NOMO-1 treated with dmso at 0.1 percent for 144 hours (cell line): ENCODE measurements around the gene CDKN2A.

Source experiments
- DNase-seq: peaks from one replicate; lab custom pipeline; 2025; ENCODE audit not compliant: unreplicated experiment; lab: John Stamatoyannopoulos, UW

Gene CDKN2A

DNA sequence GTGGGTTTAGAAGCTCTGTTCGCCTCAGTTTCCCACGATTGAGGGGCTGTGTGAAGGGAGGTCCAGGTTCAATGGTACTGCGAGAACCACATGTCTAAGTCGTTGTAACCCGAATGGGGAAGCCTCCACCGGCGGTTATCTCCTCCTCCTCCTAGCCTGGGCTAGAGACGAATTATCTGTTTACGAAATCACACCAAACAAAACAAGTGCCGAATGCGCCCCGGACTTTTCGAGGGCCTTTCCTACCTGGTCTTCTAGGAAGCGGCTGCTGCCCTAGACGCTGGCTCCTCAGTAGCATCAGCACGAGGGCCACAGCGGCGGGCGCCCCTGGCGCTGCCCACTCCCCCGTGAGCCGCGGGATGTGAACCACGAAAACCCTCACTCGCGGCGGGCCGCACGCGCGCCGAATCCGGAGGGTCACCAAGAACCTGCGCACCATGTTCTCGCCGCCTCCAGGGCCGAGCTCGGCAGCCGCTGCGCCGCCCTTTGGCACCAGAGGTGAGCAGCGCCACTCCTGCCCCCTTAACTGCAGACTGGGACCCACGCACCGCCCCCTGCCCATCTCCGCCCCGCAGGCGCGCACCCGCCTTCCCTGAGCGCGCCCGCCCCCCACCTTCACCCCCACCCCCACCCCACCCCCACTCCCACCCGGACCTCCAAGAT is at the start of gene CDKN2A:
TSS of gene CDKN2A (minus strand) at position 500 of the 663 bp plus-strand sequence.
- DNase-seq: no peak

DNA sequence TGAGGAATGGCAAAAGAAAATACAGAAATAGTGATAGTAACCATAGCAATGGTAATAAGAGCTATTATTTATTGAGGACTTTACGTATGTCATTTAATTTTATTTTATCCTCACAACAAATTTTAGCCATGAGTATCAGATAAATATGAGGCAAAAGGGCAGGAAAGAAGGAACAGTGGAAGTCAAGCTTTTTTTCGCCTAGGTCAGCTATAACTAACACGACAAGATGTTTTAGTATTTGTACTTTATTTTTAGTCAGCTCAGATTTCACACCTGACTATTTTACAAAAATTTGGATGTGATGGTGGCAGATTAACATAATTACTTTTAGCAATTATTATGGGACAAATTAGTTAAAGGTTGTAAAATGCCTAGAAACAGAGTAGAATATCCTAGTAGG is 49.7 kb upstream of the CDKN2A start:
- DNase-seq: no peak

DNA sequence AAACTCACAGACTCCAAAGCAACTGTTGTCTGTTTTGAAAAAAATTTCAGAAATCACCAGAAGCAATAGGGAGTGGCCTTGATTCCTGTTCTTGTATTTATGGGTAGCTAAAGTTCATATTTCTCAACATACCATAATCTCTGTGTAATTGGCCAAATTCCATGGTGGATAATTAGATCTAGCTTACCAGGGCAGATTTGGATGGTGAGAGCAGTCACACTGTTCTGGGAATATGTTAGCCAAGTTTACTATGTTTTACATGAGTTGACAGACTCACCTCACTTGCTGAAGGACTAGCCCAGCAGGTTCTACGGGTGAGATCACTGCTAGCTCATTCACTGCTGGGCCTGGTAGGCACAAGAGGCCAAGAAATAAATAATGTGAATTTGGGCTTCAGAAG is 47.6 kb upstream of the CDKN2A start:
- no peak for DNase-seq

DNA sequence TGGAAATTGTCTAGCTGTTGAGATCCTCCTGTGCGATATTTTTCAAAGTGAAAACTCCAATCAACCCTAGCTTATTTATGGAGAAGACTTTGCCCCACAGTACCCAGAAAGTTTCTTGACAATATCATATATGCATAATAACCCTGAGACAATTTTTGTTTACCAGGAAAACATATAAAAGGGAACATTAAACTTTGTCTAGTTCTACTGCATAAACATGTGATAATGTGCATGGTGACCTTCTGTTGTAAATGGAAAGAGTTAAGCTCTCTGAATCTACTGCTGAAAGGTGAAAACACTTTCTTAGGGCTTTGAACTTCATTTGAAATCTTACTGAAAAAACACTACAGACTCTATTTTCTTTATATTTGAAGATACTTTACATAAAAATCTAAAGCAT is 47.2 kb upstream of the CDKN2A start:
- no peak for DNase-seq

DNA sequence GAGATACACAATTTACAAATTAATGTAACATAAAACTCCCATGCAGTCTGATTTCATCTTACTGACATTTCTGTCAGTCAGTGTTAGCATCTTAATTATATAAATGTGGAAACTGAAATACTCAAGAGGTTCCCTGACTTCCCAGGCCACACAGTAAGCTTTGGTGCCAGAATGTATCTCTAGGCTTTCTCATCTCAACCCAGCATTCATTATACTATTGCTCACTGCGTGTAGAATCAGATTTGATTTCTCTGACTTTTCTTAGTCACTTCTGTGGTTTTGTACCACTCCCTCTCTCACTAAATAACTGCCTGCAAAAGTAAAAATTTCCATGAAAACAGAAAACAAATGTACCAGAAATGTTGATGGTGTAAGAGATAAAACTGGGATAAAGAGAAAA is 46.6 kb upstream of the CDKN2A start:
- no peak for DNase-seq

DNA sequence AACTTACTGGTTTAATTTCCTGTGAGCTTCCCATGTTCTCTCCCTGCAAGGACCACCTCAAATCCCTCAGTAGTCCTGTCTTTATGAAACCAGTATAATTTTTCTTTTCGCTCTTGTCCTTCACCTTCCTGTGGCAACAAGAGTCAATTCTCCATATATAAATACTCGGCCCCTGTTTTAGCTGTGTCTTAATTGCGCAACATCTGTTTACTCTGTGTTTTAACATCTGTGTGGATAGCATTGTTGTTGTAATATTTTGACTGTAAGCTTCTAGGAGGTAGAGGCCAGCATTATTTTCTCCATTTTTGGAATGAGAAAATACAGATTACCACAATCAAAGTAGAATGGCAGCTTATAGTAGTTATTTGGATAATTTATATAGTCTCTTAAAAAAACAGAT is 45.1 kb upstream of the CDKN2A start:
- DNase-seq: no peak

DNA sequence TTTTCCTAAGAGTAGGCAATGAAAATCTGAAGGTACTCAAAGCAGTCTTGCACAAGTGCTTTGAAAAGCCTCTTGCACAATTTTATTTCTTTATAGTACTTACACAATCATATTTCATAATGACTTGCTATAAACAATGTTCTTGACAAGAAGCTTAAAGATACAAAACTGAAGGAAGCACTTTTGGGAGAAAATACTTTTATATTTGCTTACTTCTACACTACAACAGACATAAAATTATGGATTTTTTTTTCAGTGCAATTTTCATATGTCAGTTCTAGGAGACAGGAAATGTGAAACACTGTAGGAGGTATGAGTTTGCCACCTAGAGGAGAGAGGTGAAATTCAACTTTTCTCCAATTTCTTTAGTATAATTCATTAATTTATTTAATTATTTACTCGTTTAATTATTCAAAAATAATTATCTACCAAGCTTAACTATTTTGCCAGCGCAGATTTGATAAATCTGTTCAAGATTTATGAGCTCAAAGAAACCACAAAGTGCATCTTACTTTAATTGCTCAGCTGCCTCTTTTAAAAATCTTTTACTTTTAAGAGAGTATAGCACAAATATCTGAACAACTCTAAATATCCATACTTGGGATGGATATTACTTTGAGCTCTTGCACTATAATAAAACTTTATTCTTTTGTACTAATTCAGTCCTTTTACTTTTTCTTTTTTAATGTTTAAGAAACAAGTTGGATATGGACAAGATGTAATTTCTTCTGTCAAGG is 43.9 kb upstream of the CDKN2A start:
- DNase-seq: no peak

DNA sequence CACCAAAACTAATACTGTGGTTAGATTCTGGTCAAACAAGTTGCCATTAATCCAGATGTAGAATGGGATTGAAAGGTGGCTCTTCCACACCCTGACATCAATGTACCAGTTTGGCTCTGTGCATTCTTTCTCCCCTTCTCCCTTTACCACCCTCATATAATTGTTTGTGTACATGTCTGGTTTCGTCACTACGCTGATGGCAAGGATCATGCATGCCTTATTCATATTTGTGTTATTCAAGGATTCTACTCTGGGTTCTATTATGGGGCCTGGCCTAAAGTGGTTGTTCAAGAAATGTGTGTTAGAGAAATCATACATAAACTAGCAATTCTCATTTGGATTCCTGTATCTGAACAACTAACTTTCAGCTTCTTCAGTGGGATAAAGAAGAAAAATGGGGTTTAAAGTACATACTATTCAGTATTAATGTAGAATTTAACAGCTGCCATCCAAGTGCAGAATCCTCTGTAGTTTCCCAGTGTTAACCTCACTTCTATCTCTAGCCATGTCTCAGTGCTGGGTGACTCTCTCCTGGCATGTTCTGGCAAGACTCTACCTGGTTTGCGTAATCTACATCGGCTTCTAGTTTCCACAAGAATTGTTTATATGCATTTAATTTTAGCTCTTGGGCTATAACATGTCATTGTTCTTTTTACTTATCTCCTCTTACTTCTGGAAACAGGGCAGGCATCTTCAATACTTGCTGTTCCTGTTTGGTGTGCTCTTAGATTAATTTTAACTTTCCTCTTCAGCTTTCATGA is 42.9 kb upstream of the CDKN2A start:
- no peak for DNase-seq

DNA sequence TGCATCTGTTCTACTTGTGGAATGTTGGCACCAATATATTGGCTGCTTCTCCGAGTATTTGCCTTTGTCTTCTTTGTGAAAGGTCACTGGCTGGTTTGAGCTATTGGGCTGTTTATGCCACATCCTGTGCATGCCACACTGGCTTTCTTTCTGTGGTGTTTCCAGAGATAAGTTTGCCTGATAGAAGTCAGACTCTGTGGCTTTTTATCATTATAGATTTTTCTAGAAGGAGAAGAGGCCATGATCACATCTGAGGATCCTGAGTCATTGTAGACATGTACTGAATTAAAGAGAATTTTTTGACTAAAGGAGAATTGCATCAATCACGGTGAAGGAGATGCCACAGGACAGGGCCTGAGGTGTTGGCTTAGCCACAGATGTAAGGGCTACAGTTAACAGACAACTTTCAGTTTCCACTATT is 41.4 kb upstream of the CDKN2A start:
- no peak for DNase-seq

DNA sequence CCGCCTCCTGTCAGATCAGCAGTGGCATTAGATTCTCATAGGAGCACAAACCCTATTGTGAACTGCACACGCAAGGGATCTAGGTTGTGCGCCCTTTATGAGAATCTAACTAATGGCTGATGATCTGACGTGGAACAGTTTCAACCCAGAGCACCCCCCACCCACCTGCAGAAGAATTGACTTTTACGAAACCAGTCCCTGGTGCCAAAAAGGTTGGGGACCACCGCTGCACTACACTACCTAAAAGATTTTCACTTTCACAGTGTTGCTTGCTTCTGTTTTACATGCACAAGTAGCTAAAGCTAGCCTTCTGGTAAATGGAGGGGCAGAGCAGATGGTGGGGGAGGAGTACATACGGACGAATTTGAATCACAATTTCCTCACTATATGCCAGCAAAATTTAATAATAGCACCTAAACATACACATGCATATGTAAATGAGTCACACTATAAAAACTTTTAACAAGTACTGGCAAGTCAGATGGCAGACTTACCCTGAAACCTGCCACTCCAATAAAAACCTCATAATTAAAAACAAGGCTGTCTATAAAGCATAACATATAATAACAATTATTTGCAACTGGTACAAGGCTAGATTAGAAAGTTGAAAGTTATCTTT is 38.9 kb upstream of the CDKN2A start:
- no peak for DNase-seq

DNA sequence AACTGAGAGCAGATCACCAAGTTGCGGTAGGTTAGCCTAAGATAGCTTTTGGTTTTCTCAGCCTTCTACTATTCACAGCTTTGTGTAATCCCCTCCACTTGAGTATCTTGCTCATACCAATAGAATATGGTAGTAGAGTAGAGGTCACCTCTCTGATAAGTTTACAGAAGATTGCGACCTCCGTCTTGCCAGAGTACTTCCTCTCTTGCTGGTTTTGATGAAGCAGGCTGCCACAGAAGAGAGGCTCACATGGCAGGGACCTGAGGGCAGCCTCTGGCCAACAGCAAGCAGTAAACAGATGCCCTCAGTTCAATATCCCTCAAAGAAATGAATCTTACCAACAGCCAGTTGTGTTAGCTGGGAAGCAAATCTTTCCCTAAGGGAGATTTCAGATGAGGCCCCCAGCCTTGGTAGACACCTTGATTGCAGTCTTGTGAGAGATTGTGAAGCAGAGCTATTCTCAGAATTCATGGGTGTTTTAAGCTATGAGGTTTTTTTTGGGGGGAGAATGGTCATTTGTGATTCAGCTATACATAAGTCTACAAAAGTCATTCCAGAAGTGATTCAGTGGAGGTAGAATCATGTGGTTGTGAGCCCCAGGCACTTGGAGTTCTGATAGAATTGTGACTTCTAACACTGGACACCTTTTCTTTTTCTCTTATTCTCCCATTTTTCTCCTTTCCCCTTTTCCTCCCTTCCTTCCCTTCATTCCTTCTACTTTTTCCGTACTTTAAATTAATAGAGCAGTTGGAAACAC is 37.6 kb upstream of the CDKN2A start:
- no peak for DNase-seq

DNA sequence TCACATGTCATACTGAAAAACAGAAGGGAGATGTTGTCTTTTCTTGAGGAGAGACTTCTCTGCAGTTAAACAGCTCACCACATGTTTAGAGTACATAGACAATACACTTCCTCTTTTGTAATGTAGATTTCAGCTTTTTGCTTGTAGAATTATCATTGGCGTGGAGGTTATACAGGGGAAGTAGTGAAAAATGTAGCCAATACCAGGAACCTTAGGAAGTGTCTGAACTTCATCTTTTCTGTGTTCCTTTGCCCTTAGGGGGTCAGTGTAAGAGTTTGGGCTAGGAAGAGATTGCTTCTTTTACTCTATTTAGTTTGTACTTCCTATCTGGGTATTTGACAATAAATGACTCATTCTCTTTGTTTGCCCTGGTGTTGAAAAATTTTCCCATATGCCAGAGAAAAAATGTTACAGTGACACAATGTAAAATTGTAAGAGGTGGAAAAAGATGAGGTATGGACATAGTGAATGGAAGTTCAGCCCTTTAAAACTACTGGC is 36.0 kb upstream of the CDKN2A start:
- DNase-seq: no peak

DNA sequence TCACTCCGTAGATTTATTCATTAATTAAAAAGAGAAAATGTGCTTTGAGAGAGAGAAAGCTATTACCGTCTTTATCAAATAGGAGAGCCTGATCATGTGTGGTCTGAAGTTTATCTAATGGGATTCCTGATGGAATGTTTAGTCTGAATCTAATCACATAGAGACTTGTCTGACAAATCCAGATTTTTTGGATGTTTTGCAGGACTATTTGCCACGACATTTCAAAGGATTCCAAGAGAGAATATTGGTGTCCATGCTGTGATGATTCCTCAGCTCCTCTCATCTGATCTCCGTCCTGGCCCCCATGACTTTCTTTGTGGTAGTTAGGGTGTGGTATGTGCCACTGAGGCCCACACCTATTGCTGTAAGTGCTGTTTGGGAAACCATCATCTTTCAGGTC is 35.0 kb upstream of the CDKN2A start:
- DNase-seq: no peak

DNA sequence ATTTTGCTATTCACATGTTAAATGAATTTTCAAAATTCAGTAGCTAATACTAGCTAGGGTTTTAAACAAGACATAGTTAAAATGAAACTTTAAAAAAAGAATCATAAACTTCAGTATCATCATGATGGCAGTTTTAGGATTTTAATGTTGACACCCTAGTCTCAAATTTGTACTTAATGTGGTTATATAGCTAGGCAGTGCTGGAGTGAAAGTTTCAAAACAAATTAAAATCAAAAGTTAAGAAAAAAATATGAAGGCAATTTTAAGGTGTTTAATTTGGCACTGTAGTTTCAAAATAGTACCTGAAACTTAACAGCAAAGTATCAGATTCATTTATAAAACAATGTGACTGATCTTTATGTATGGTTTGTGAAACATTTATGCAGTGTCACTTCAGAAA is 34.2 kb upstream of the CDKN2A start:
- DNase-seq: no peak

DNA sequence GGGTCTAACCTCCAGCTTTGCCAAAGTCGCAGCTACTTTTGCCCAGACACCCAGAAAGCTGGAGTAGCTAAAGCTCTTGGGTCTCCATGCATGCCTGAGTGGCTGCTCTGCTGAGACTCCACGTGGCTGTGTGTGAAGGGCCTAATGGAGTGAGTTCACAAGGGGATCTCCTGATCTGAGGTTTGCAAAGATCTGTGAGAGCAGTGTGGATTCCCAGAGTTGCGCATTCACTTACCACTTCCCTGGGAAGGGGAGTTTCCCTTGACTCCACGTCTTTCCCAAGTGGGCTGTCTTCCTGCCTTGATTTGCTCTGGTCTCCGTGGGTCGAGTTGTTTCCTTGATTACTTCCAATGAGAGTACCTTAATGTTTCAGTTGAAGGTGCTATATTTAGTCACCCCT is 32.5 kb upstream of the CDKN2A start:
- no peak for DNase-seq

DNA sequence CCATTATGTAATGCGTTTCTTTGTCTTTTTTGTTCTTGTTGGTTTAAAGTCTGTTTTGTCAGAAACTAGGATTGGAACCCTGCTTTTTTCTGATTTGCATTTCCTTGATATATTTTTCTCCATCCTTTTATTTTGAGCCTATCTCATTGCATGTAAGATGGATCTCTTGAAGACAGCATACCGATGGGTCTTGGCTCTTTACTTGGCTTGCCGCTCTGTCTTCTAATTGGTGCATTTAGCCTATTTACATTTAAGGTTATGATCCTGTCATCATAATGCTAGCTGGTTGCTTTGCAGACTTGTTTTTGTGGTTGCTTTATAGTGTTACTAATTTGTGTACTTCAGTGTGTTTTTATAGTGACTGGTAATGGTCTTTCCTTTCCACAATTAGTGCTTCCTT is 28.2 kb upstream of the CDKN2A start:
- no peak for DNase-seq

DNA sequence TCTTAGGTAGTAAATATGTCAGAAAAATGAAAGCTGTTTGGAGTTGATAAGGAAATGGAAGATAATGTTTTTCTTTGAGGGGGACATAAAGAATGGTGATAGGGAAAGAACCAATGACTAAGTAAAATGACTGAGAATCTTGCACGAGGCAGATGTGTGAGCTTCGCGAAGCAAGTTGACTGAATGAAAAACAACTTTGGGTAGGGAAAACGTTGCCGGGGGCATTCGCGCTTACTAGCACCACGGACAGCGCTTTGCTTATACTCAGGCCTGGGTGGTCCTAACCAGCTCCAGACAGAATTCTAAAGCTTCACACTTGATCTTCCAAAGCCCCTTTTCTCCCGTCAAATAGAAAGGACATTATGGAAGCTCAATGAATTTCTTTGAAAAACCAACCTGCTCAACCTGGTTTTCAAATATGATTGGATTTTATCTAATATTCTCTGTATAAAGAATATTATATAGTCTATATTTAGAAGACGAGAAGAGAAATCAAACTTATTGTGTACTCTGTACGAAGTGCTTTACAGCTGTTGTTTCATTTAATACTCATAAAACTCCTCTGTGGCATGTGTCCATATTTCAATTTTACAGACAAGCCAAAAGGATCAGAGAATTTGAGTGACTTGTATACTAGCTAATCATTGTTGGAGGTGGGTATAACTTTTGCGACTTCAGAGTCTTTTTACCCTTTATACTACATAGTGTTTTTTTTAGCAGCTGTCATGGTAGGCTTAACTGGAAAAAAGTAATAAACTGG is 16.9 kb upstream of the CDKN2A start:
- no peak for DNase-seq

DNA sequence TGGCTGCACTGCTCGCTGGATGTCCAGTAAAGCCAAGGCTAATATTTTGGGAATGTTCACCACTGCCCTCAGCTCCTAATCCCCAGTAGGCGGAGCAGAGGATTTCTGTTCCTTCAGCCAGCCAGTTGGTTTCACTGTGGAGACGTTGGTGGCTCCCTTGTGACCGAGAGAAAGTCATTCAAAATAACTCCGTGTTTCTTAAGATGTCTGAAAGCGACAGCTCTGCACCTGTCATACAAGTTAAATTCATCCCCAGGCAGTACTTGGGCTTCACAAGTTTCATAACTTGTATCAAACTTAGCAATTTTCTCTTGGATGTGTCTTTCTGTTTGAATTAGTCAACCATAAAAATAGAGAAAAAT is 15.3 kb upstream of the CDKN2A start:
- DNase-seq: no peak

DNA sequence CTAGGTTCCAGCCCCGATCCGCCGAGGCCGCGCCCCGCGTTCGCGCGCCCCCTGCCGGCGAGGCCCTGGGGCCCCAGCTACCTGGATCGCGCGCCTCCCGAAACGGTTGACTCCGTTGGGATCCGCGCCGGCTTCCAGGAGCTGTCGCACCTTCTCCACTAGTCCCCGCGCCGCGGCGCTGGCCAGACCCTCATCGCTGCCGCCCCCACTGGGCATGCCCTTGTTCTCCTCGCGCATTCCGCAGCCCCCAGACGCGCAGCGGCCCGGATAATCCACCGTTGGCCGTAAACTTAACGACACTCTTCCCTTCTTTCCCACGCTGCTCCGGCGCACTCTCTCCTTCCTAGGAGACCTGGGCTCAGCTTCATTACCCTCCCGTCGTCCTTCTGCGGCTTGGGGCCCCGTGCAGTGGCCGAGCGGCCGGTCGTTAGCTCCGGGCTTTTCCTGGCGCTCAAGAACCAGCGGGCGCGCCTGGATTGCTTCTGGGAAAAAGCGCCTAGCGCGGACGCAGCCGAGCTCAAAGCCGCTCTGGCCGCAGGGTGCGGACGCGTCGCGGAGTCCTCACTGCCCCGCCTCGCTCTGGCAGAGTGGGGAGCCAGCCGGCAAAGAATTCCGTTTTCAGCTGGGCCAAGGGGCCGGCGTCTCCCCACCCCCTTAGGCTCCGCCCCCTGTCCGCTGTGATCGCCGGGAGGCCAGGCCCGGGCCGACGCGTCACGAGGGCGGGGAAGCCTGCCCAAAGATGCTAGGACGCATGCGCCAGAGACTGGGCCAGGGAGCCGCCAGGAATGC is 14.7 kb upstream of the CDKN2A start, which contains the start of gene CDKN2B:
TSS of gene CDKN2B (minus strand) at position 589 of the 789 bp plus-strand sequence. CDS start at position 237, 352 bp downstream.
- DNase-seq: no peak
